ENCODE results near the gene PRR23E.

- TF ChIP-seq CTCF (IDR thresholded peaks at IDR 0.05) (no peak), POLR2A (IDR thresholded peaks at IDR 0.05) (no peak)
Measured at GRCh38 chr3:127149621-127150310, 43.2 kb upstream of the PRR23E start.
